Upper lobe of left lung (tissue), 4 donors: ENCODE data around the gene UCK2.
A peak's percentile ranks its signal among the peaks of the same experiment; 100 is the strongest.

ENCODE experiments used
- CTCF ChIP-seq, 6 experiments: fragments of 450-650 bp in 4 of 6; fragments of 200-600 bp in 2 of 6; sonication (generic) in 2 of 6; IDR thresholded peaks; one replicate each; pipeline ENCODE4 v1.5.1; 2016 to 2019; ENCODE audit warnings: antibody characterized with exemption in 6 of 6
- EP300 ChIP-seq, 4 donors: sonication (generic); formaldehyde crosslinking; IDR thresholded peaks; one replicate each; pipeline ENCODE4 v1.5.1; 2017; ENCODE audit warnings: antibody characterized with exemption in 4 of 4, control low read depth in 2 of 4
- POLR2A ChIP-seq, 4 donors: fragments of 450-650 bp; IDR thresholded peaks; one replicate each; pipeline ENCODE4 v1.5.1; 2016 to 2017; ENCODE audit warnings: antibody characterized with exemption in 4 of 4, mild to moderate bottlenecking in 2 of 4
- POLR2AphosphoS5 ChIP-seq, 2 donors: sonication (generic); formaldehyde crosslinking; IDR thresholded peaks; one replicate each; pipeline ENCODE4 v1.5.1; 2017; ENCODE audit warnings: antibody characterized with exemption in 2 of 2

- TF ChIP-seq CTCF (IDR thresholded peaks at IDR 0.05), result peak in 3 of 6 experiments; percentile 23 to 46 (median 33)
- TF ChIP-seq POLR2A (IDR thresholded peaks at IDR 0.05), result no peak
- TF ChIP-seq EP300 (IDR thresholded peaks at IDR 0.05), result no peak
- TF ChIP-seq POLR2AphosphoS5 (IDR thresholded peaks at IDR 0.05), result no peak
These were observed 772 bp downstream of the UCK2 start for GRCh38 chr1:165828103-165828668.
